ENCODE measurements around the gene RASSF5. TPM values are rescaled to one million over a fixed set of nuclear protein-coding genes. Genes with fewer than 3 reads are reported as not detected.

The RASSF5 gene
- polyA plus RNA-seq, 1 of the 3 experiments (the other 2 are of a cell fraction) = 2.2 TPM

GRCh38 chr1:206560007-206560716, 52.8 kb downstream of the RASSF5 start:
- H3K9me2 ChIP-seq = no peaks in the 10 kb centered on the region
- H3K36me3 ChIP-seq (replicated peaks in 1 of 2; ENCODE audit: control insufficient read depth in 1 of 2, insufficient read depth in 2 of 2, low read length in 1 of 2) = no peaks in the 10 kb centered on the region
- no peaks in the 10 kb centered on the region for H4K20me1 ChIP-seq (ENCODE audit: insufficient read depth)
- no peaks in the 10 kb centered on the region for H3K27me3 ChIP-seq (ENCODE audit: insufficient read depth)
- H3K27ac ChIP-seq (ENCODE audit: low read depth in 2 of 2, low read length in 1 of 2) = no peak overlapping the region
- POLR2A ChIA-PET = no interaction called here
- H3K9ac ChIP-seq = no peak overlapping the region
- H3K79me2 ChIP-seq (ENCODE audit: insufficient read depth) = no peaks in the 10 kb centered on the region
- no peaks in the 10 kb centered on the region for H3K9me3 ChIP-seq
- WGBS (ENCODE audit: low lambda C conversion rate) = 84% methylated on average over 10 of the region's 10 CpGs
- H3K4me3 ChIP-seq (ENCODE audit: low read depth in 2 of 2, low read length in 1 of 2) = no peak overlapping the region
- H3K4me1 ChIP-seq (ENCODE audit: control insufficient read depth in 1 of 2, insufficient read depth in 2 of 2, low read depth in 1 of 2, low read length in 1 of 2) = peaks cover 0 to 10% of the 10 kb centered on the region in 2 experiments; a peak in 2 of 4 replicates
- no peaks in the 10 kb centered on the region for H3F3A ChIP-seq (replicated peaks; ENCODE audit: insufficient read depth)
- no peak for DNase-seq
- TF ChIP-seq REST (IDR thresholded peaks at IDR 0.05; ENCODE audit: low read depth, low read length) (no peak), ELF1 (IDR thresholded peaks at IDR 0.05) (no peak), EZH2phosphoT487 (IDR thresholded peaks at IDR 0.05; ENCODE audit: borderline replicate concordance, low read depth) (no peak), FOXJ3 (CRISPR knock-in tag; IDR thresholded peaks at IDR 0.05) (no peak), YY1 (IDR thresholded peaks at IDR 0.05; ENCODE audit: low read depth) (no peak)
- no peak overlapping the region for H3K4me2 ChIP-seq
- CTCF ChIA-PET = interaction anchor here (1.0 to 3.3 kb wide), 6 partner anchors 15 to 70 kb away, joined by 3 to 20 read pairs (median 5); partner anchors contain the start of gene EIF2D
- H2AFZ ChIP-seq (ENCODE audit: low read depth) = no peak overlapping the region

GRCh38 chr1:206563367-206564207, 56.3 kb downstream of the RASSF5 start:
- Histone ChIP-seq H4K20me1 (ENCODE audit: insufficient read depth) (no peaks in the 10 kb centered on the region), H3K4me3 (ENCODE audit: low read depth in 2 of 2, low read length in 1 of 2) (no peak overlapping the region), H3F3A (replicated peaks; ENCODE audit: insufficient read depth) (no peaks in the 10 kb centered on the region), H3K27me3 (ENCODE audit: insufficient read depth) (no peaks in the 10 kb centered on the region), H3K9ac (no peak overlapping the region), H3K27ac (ENCODE audit: low read depth in 2 of 2, low read length in 1 of 2) (no peak overlapping the region), H2AFZ (ENCODE audit: low read depth) (no peak overlapping the region), H3K9me2 (no peaks in the 10 kb centered on the region), H3K36me3 (replicated peaks in 1 of 2; ENCODE audit: control insufficient read depth in 1 of 2, insufficient read depth in 2 of 2, low read length in 1 of 2) (no peaks in the 10 kb centered on the region), H3K4me1 (ENCODE audit: control insufficient read depth in 1 of 2, insufficient read depth in 2 of 2, low read depth in 1 of 2, low read length in 1 of 2) (no peaks in the 10 kb centered on the region), H3K4me2 (no peak overlapping the region), H3K9me3 (no peaks in the 10 kb centered on the region), H3K79me2 (ENCODE audit: insufficient read depth) (no peaks in the 10 kb centered on the region)
- POLR2A ChIA-PET = no interaction called here
- CTCF ChIA-PET = interaction anchor here (0.6 to 2.4 kb wide), 5 partner anchors 8 to 465 kb away, joined by 3 to 12 read pairs (median 10); no protein-coding TSS in a partner anchor
- 79% methylated on average over 1 of the region's 1 CpG for WGBS (ENCODE audit: low lambda C conversion rate)
- no peak for DNase-seq
- TF ChIP-seq ZBTB33 (IDR thresholded peaks at IDR 0.05; ENCODE audit: borderline replicate concordance, low read depth) = no peak
- TF ChIP-seq RCOR1 (IDR thresholded peaks at IDR 0.05; ENCODE audit: low read length) = no peak
- no peak for TF ChIP-seq MXI1 (IDR thresholded peaks at IDR 0.05; ENCODE audit: low read depth, low read length)
- no peak for TF ChIP-seq JUND (IDR thresholded peaks at IDR 0.05)
- TF ChIP-seq MEF2A (IDR thresholded peaks at IDR 0.05; ENCODE audit: borderline replicate concordance, low read depth) = no peak
- TF ChIP-seq MAX (IDR thresholded peaks at IDR 0.05; ENCODE audit: low read depth) = no peak
- TF ChIP-seq EP300 (IDR thresholded peaks at IDR 0.05; ENCODE audit: borderline replicate concordance in 1 of 2, low read depth in 1 of 2, low read length in 1 of 2) = no peak
- no peak for TF ChIP-seq USF1 (IDR thresholded peaks at IDR 0.05; ENCODE audit: borderline replicate concordance, low read depth)
- TF ChIP-seq TEAD4 (IDR thresholded peaks at IDR 0.05; ENCODE audit: borderline replicate concordance, insufficient read depth) = no peak
- TF ChIP-seq NFIC (IDR thresholded peaks at IDR 0.05; ENCODE audit: borderline replicate concordance) = no peak
- TF ChIP-seq YY1 (IDR thresholded peaks at IDR 0.05; ENCODE audit: low read depth) = no peak
- TF ChIP-seq NRF1 (IDR thresholded peaks at IDR 0.05; ENCODE audit: low read depth, low read length) = no peak
- TF ChIP-seq GABPA (IDR thresholded peaks at IDR 0.05; ENCODE audit: low read depth) = no peak
